K562 (cell line): ENCODE measurements around the gene WNT7B. TPM values are rescaled to one million over a fixed set of nuclear protein-coding genes. Genes with fewer than 3 reads are reported as not detected.

Source experiments
- ATAC-seq: fragments of 200-7000 bp; cut with Tn5 transposase; 3 replicates; pipeline ENCODE4 v1.9.1; 2020; ENCODE audit warnings: moderate library complexity
- BruUV-seq: library from RNA; stranded (reverse); fragments of 400-500 nt; replicated peaks from 2 replicates; lab custom pipeline; 2021; lab: Mats Ljungman, UMichigan
- CTCF ChIA-PET: fragments of 300-600 bp; formaldehyde crosslinking; extraction: SDS; loops from one replicate; lab custom pipeline; 2021; ENCODE audit warnings: low intra/inter-chr PET ratio; lab: Yijun Ruan, JAX
- POLR2A ChIA-PET: fragments of 300-600, 350-650 bp; sonication (Branson Sonifier 250); formaldehyde crosslinking; extraction: SDS; loops from one replicate; lab custom pipeline; 2021; ENCODE audit warnings: antibody characterized with exemption, inconsistent platforms; lab: Yijun Ruan, JAX
- DNase-seq, 4 experiments: peaks; one replicate each; pipeline versions ENCODE4 v3.0.0 to v3.0.0-alpha.2; 2011 to 2018; ENCODE audit warnings: low spot score in 3 of 4, mixed read lengths in 3 of 4; ENCODE audit errors: extremely low read depth in 1 of 4
- FAIRE-seq: peaks from 2 replicates; lab custom pipeline; 2011; peaks lifted over from hg19 to GRCh38; lab: Jason Lieb, UNC
- H2AFZ ChIP-seq: 2 replicates; pipeline ENCODE4 v1.6.0; 2011; ENCODE audit warnings: low read depth, low read length, control low read depth, inconsistent platforms
- H3K27ac ChIP-seq: fragments of 200-600 bp; 3 replicates; pipeline ENCODE4 v1.8.0; 2011; ENCODE audit warnings: low read depth, mild to moderate bottlenecking, control low read depth, inconsistent platforms, low read length, moderate library complexity, mixed read lengths; ENCODE audit errors: extremely low read depth
- H3K27me3 ChIP-seq, 2 experiments: fragments of 300-600 bp in 1 of 2; 2 replicates in 1 of 2; 3 replicates in 1 of 2; pipeline versions ENCODE4 v1.6.0 to v1.8.0; 2011; ENCODE audit warnings: inconsistent platforms in 2 of 2, low read length in 2 of 2, mild to moderate bottlenecking in 1 of 2, mixed read lengths in 1 of 2, moderate library complexity in 1 of 2; ENCODE audit not compliant: control insufficient read depth in 2 of 2, insufficient read depth in 2 of 2
- H3K36me3 ChIP-seq: fragments of 300-600 bp; 3 replicates; pipeline ENCODE4 v1.8.0; 2011; ENCODE audit warnings: mild to moderate bottlenecking, low read length, inconsistent platforms; ENCODE audit not compliant: control insufficient read depth, insufficient read depth
- H3K4me1 ChIP-seq, 2 experiments: fragments of 200-600 bp in 1 of 2; replicated peaks in 1 of 2; 2 replicates in 1 of 2; 3 replicates in 1 of 2; pipeline versions ENCODE4 v1.5.1 to v1.8.0; 2011; ENCODE audit warnings: inconsistent platforms in 2 of 2, low read length in 2 of 2, mild to moderate bottlenecking in 1 of 2, mixed read lengths in 1 of 2, moderate library complexity in 1 of 2; ENCODE audit not compliant: control insufficient read depth in 2 of 2, insufficient read depth in 2 of 2
- H3K4me2 ChIP-seq: 2 replicates; pipeline ENCODE4 v1.6.1; 2011; ENCODE audit warnings: low read length, control low read depth, inconsistent platforms, mixed read lengths; ENCODE audit not compliant: insufficient read depth
- H3K4me3 ChIP-seq: fragments of 200-600 bp; sonication (generic), shearing (Covaris generic); 2 replicates; pipeline ENCODE4 v1.5.1; 2016; ENCODE audit warnings: control low read depth, inconsistent platforms
- H3K79me2 ChIP-seq: fragments of 200-600 bp; 3 replicates; pipeline ENCODE4 v1.8.0; 2011; ENCODE audit warnings: low read length, inconsistent platforms; ENCODE audit not compliant: control insufficient read depth, insufficient read depth
- H3K9ac ChIP-seq, 2 experiments: 2 replicates each; pipeline versions ENCODE4 v1.6.0 to v1.6.1; 2011; ENCODE audit warnings: low read depth in 2 of 2, low read length in 2 of 2, control low read depth in 1 of 2, inconsistent platforms in 1 of 2, mild to moderate bottlenecking in 1 of 2, mixed read lengths in 1 of 2; ENCODE audit not compliant: insufficient read depth in 1 of 2
- H3K9me1 ChIP-seq: one replicate; pipeline ENCODE4 v1.6.0; 2011; ENCODE audit warnings: inconsistent platforms, mild to moderate bottlenecking, low read length, moderate library complexity; ENCODE audit not compliant: control insufficient read depth, insufficient read depth
- H3K9me3 ChIP-seq: replicated peaks from 2 replicates; pipeline ENCODE4 v1.5.1; 2011; ENCODE audit warnings: low read depth, low read length, inconsistent platforms; ENCODE audit not compliant: control insufficient read depth, insufficient read depth
- H4K20me1 ChIP-seq: replicated peaks from 2 replicates; pipeline ENCODE4 v1.6.1; 2011; ENCODE audit warnings: low read length, inconsistent platforms, mixed read lengths; ENCODE audit not compliant: control insufficient read depth, insufficient read depth
- ATF1 ChIP-seq, 2 experiments: fragments of 450-650 bp in 1 of 2; IDR thresholded peaks; 2 replicates each; pipeline ENCODE4 v1.6.1; 2016; ENCODE audit warnings: missing compliant biosample characterization in 1 of 2, missing genetic modification characterization in 1 of 2
- BCLAF1 ChIP-seq, 2 experiments: fragments of 450-650 bp in 1 of 2; IDR thresholded peaks; 2 replicates each; pipeline ENCODE4 v1.6.1; 2011 to 2017; ENCODE audit warnings: low read depth in 2 of 2, antibody characterized with exemption in 1 of 2, borderline replicate concordance in 1 of 2, low read length in 1 of 2, mild to moderate bottlenecking in 1 of 2, mixed read lengths in 1 of 2; ENCODE audit not compliant: control insufficient read depth in 1 of 2
- CBFA2T2 ChIP-seq: fragments of 450-650 bp; conservative IDR thresholded peaks from 2 replicates; pipeline ENCODE4 v1.6.1; 2017; ENCODE audit warnings: mild to moderate bottlenecking
- CBFB ChIP-seq: sonication (generic); formaldehyde crosslinking; IDR thresholded peaks from 2 replicates; pipeline ENCODE4 v1.4.0; 2020; ENCODE audit warnings: mild to moderate bottlenecking, missing genetic modification reagents
- ID3 ChIP-seq, 2 experiments: fragments of 250-450 bp in 1 of 2; fragments of 450-650 bp in 1 of 2; sonication (Bioruptor Pico) in 1 of 2; IDR thresholded peaks; 2 replicates each; pipeline versions ENCODE4 v1.6.1 to v1.8.0; 2016 to 2021; ENCODE audit warnings: mild to moderate bottlenecking in 2 of 2, moderate library complexity in 2 of 2, missing compliant biosample characterization in 1 of 2, missing genetic modification characterization in 1 of 2
- NFIX ChIP-seq: fragments of 250-450 bp; sonication (Bioruptor Pico); IDR thresholded peaks from 2 replicates; pipeline ENCODE4 v1.4.0; 2020; ENCODE audit warnings: low read depth, mild to moderate bottlenecking, moderate library complexity
- NFXL1 ChIP-seq: fragments of 450-650 bp; formaldehyde crosslinking; IDR thresholded peaks from 2 replicates; pipeline ENCODE4 v1.4.0; 2021; ENCODE audit warnings: mild to moderate bottlenecking
- SIN3B ChIP-seq: fragments of 450-650 bp; IDR thresholded peaks from 2 replicates; pipeline ENCODE4 v1.6.1; 2017; ENCODE audit warnings: low read depth, mild to moderate bottlenecking, moderate library complexity
- THRA ChIP-seq: fragments of 450-650 bp; IDR thresholded peaks from 2 replicates; pipeline ENCODE4 v1.6.1; 2017; ENCODE audit warnings: mild to moderate bottlenecking, moderate library complexity
- XRCC5 ChIP-seq: fragments of 200-400 bp; formaldehyde crosslinking; IDR thresholded peaks from 2 replicates; pipeline ENCODE4 v1.6.1; 2017; ENCODE audit warnings: low read depth, mild to moderate bottlenecking, low read length
- ZNF224 ChIP-seq: sonication (generic); formaldehyde crosslinking; IDR thresholded peaks from 2 replicates; pipeline ENCODE4 v1.8.0; 2022; ENCODE audit warnings: mild to moderate bottlenecking, missing genetic modification reagents
- ZNF76 ChIP-seq: fragments of 250-450 bp; sonication (Bioruptor Pico); IDR thresholded peaks from 2 replicates; pipeline ENCODE4 v1.4.0; 2020; ENCODE audit warnings: mild to moderate bottlenecking, moderate library complexity, borderline replicate concordance
- ZNF830 ChIP-seq: fragments of 250-450 bp; sonication (Bioruptor Pico); IDR thresholded peaks from 2 replicates; pipeline ENCODE4 v1.5.0; 2021; ENCODE audit warnings: mild to moderate bottlenecking
- WGBS: fragments of 100-300 bp; shearing (Covaris generic); methylation state at CpG from one replicate; pipeline ENCODE4 v1.1.6; 2016; ENCODE audit warnings: low coverage, mixed read lengths; ENCODE audit not compliant: insufficient coverage; ENCODE audit errors: missing lambda C conversion rate; 5-methylcytosine and 5-hydroxymethylcytosine counted together
- in situ Hi-C: fragments of 300-500 bp; cut with MboI; formaldehyde crosslinking; loops from 4 replicates; pipeline ENCODE4 v1.15.0; 2018; ENCODE audit warnings: inconsistent platforms, mixed read lengths
- intact Hi-C: fragments of 100-400 bp; cut with micrococcal nuclease; formaldehyde crosslinking; loops from 2 replicates; pipeline ENCODE4 v1.14.2; 2022
- polyA plus RNA-seq, 8 experiments: library from polyadenylated mRNA; depleted of rRNA in 4 of 8; stranded (reverse) in 5 of 8; unstranded in 3 of 8; fragments of >200 nt; fragmentation: Nextera tagmentation in 2 of 8; fragmentation: Illumina TruSeq in 1 of 8; extraction: Ambion mirVana in 2 of 8; extraction: Trizol in 1 of 8; gene quantifications; 2 replicates each; pipeline versions ENCODE4 v1.2.1 to v1.2.3, GENCODE V29; 2011 to 2014; ENCODE audit warnings: inconsistent platforms in 1 of 8, missing spikeins in 1 of 8
- total RNA-seq, 7 experiments: library from RNA; depleted of rRNA in 6 of 7; stranded (reverse); fragments of >200 nt in 6 of 7; fragmentation: Illumina TruSeq in 2 of 7; extraction: Trizol in 2 of 7; gene quantifications; 2 replicates each; pipeline versions ENCODE4 v1.2.1 to v1.2.3, GENCODE V29; 2011 to 2021; ENCODE audit warnings: low replicate concordance in 1 of 7

WNT7B gene
- total and polyA plus RNA-seq, 9 of the 15 experiments (the other 6 are each of a cell fraction or from before 2014, with no cell fraction given) = not detected

- 0% methylated on average over 2 of the region's 6 CpGs for WGBS
Measured at GRCh38 chr22:45934168-45934564, 42.8 kb downstream of the WNT7B start.

More at GRCh38 chr22:45934168-45934564, 42.8 kb downstream of the WNT7B start:
- ChIA-PET CTCF (no interaction called here), POLR2A (interaction anchor here (1.1 kb wide), 1 partner anchor 13 kb away, joined by 3 read pairs; no protein-coding TSS in a partner anchor)
- in situ Hi-C loops = no loop called here
- Histone ChIP-seq H3K9me3 (no peaks in the 10 kb centered on the region), H3K9me1 (no peaks in the 10 kb centered on the region), H3K4me2 (no peak overlapping the region), H3K4me3 (no peak overlapping the region), H3K27me3 (peaks cover 2 to 50% of the 10 kb centered on the region in 2 experiments; a peak in 2 of 5 replicates), H4K20me1 (peaks cover 6% of the 10 kb centered on the region; the same call in 1 of the 2 replicates), H3K79me2 (no peaks in the 10 kb centered on the region), H3K4me1 (peaks cover 0 to 16% of the 10 kb centered on the region in 2 experiments; a peak in 2 of 5 replicates)
- no peak for DNase-seq
- no peak for FAIRE-seq
- intact Hi-C loops = no loop called here
- TF ChIP-seq XRCC5 (no peak), CBFA2T2 (no peak), ZNF224 (no peak), ATF1 (CRISPR knock-in tag; IDR thresholded peaks at IDR 0.05) (no peak), ATF1 (tag; IDR thresholded peaks at IDR 0.05) (no peak), SIN3B (no peak), ZNF830 (CRISPR knock-in tag) (no peak), NFIX (no peak), CBFB (CRISPR knock-in tag) (no peak), BCLAF1 (IDR thresholded peaks at IDR 0.05; ENCODE audit: borderline replicate concordance in 1 of 2, control insufficient read depth in 1 of 2, low read depth in 2 of 2, low read length in 1 of 2) (no peak), THRA (no peak), ZNF76 (CRISPR knock-in tag) (no peak), NFXL1 (no peak), ID3 (CRISPR knock-in tag; IDR thresholded peaks at IDR 0.05) (no peak), ID3 (tag; IDR thresholded peaks at IDR 0.05) (no peak)
- TF ChIP-seq, all 486 proteins: peak for 0
- H3K9ac ChIP-seq = no peak overlapping the region
- BruUV-seq = no TSS peak
- H3K27ac ChIP-seq = no peak overlapping the region
- no peak for ATAC-seq
- H3K36me3 ChIP-seq = no peaks in the 10 kb centered on the region
- H2AFZ ChIP-seq = no peak overlapping the region
